K562 (cell line): ENCODE measurements around the gene TENT4B. TPM values are rescaled to one million over a fixed set of nuclear protein-coding genes. Genes with fewer than 3 reads are reported as not detected.

ENCODE experiments used
- ARID1B ChIP-seq: fragments of 450-650 bp; IDR thresholded peaks from 2 replicates; pipeline ENCODE4 v1.6.1; 2016; ENCODE audit warnings: antibody characterized with exemption, mild to moderate bottlenecking, inconsistent platforms
- DMBX1 ChIP-seq: fragments of 250-450 bp; sonication (Bioruptor Pico); IDR thresholded peaks from 2 replicates; pipeline ENCODE4 v1.8.0; 2022; ENCODE audit warnings: inconsistent platforms, mild to moderate bottlenecking, moderate library complexity, borderline replicate concordance
- EP300 ChIP-seq: IDR thresholded peaks from 2 replicates; pipeline ENCODE4 v1.6.1; 2012; ENCODE audit warnings: low read length, improper control_type of control experiment
- FOSL1 ChIP-seq: fragments of 200-800 bp; sonication (Bioruptor generic); conservative IDR thresholded peaks from 2 replicates; pipeline ENCODE4 v1.6.1; 2016; ENCODE audit warnings: missing genetic modification characterization, missing compliant biosample characterization
- FOXK2 ChIP-seq, 2 experiments: fragments of 450-650 bp; IDR thresholded peaks in 1 of 2; conservative IDR thresholded peaks in 1 of 2; 2 replicates each; pipeline ENCODE4 v1.6.1; 2016; ENCODE audit warnings: low read depth in 2 of 2, mild to moderate bottlenecking in 1 of 2
- MYBL2 ChIP-seq, 2 experiments: fragments of 450-650 bp in 1 of 2; sonication (generic) in 1 of 2; formaldehyde crosslinking in 1 of 2; IDR thresholded peaks; 2 replicates each; pipeline versions ENCODE4 v1.6.1 to v1.8.1; 2017 to 2022; ENCODE audit warnings: borderline replicate concordance in 1 of 2, inconsistent platforms in 1 of 2, low read depth in 1 of 2, mild to moderate bottlenecking in 1 of 2, missing genetic modification reagents in 1 of 2, moderate library complexity in 1 of 2
- TCF3 ChIP-seq: sonication (generic); formaldehyde crosslinking; IDR thresholded peaks from 2 replicates; pipeline ENCODE4 v1.4.0; 2020; ENCODE audit warnings: mild to moderate bottlenecking, missing genetic modification reagents
- YY1 ChIP-seq, 3 experiments: IDR thresholded peaks; 2 replicates each; pipeline ENCODE4 v1.6.1; 2011; ENCODE audit warnings: low read length in 2 of 3, mild to moderate bottlenecking in 2 of 3, moderate library complexity in 2 of 3, borderline replicate concordance in 1 of 3, control low read depth in 1 of 3, low read depth in 1 of 3; ENCODE audit not compliant: insufficient read depth in 3 of 3, insufficient replicate concordance in 2 of 3, control insufficient read depth in 1 of 3, insufficient read length in 1 of 3; ENCODE audit errors: extremely low read depth in 1 of 3
- ZBTB17 ChIP-seq: fragments of 450-650 bp; formaldehyde crosslinking; IDR thresholded peaks from 2 replicates; pipeline ENCODE4 v1.4.0; 2020; ENCODE audit warnings: mild to moderate bottlenecking
- ZC3H8 ChIP-seq: fragments of 450-650 bp; IDR thresholded peaks from 2 replicates; pipeline ENCODE4 v1.6.1; 2017
- ZNF146 ChIP-seq: IDR thresholded peaks from one replicate; pipeline ENCODE4 v1.6.1; 2018; ENCODE audit warnings: missing compliant biosample characterization; ENCODE audit not compliant: unreplicated experiment
- ZNF707 ChIP-seq: fragments of 250-450 bp; sonication (Bioruptor Pico); conservative IDR thresholded peaks from 2 replicates; pipeline ENCODE4 v1.8.0; 2022; ENCODE audit warnings: inconsistent platforms, mild to moderate bottlenecking, moderate library complexity
- polyA plus RNA-seq, 8 experiments: library from polyadenylated mRNA; depleted of rRNA in 4 of 8; stranded (reverse) in 5 of 8; unstranded in 3 of 8; fragments of >200 nt; fragmentation: Nextera tagmentation in 2 of 8; fragmentation: Illumina TruSeq in 1 of 8; extraction: Ambion mirVana in 2 of 8; extraction: Trizol in 1 of 8; gene quantifications; 2 replicates each; pipeline versions ENCODE4 v1.2.1 to v1.2.3, GENCODE V29; 2011 to 2014; ENCODE audit warnings: inconsistent platforms in 1 of 8, missing spikeins in 1 of 8
- total RNA-seq, 7 experiments: library from RNA; depleted of rRNA in 6 of 7; stranded (reverse); fragments of >200 nt in 6 of 7; fragmentation: Illumina TruSeq in 2 of 7; extraction: Trizol in 2 of 7; gene quantifications; 2 replicates each; pipeline versions ENCODE4 v1.2.1 to v1.2.3, GENCODE V29; 2011 to 2021; ENCODE audit warnings: low replicate concordance in 1 of 7
- TF ChIP-seq, protein P1 (sequence below): fragments of 200-800 bp; sonication (Bioruptor generic); IDR thresholded peaks from 2 replicates; pipeline ENCODE4 v1.6.1; 2017; ENCODE audit warnings: missing genetic modification characterization, missing compliant biosample characterization
- TF ChIP-seq, protein P2 (sequence below): fragments of 250-450 bp; sonication (Bioruptor Pico); IDR thresholded peaks from 2 replicates; pipeline ENCODE4 v1.9.0; 2021; ENCODE audit warnings: mild to moderate bottlenecking, inconsistent platforms
- TF ChIP-seq, protein P3 (sequence below): fragments of 450-650 bp; IDR thresholded peaks from 2 replicates; pipeline ENCODE4 v1.6.1; 2016; ENCODE audit warnings: low read depth, mild to moderate bottlenecking, moderate library complexity
- TF ChIP-seq, protein P4 (sequence below): sonication (generic); IDR thresholded peaks from 2 replicates; pipeline ENCODE4 v1.6.1; 2016
- TF ChIP-seq, protein P5 (sequence below): fragments of 250-450 bp; sonication (Bioruptor Pico); IDR thresholded peaks from 2 replicates; pipeline ENCODE4 v1.8.0; 2022; ENCODE audit warnings: moderate library complexity, mild to moderate bottlenecking, inconsistent platforms
- TF ChIP-seq, protein P6 (sequence below): fragments of 250-450 bp; sonication (Bioruptor Pico); IDR thresholded peaks from 2 replicates; pipeline ENCODE4 v1.8.0; 2022; ENCODE audit warnings: moderate library complexity, mild to moderate bottlenecking, inconsistent platforms

The TENT4B gene
- total and polyA plus RNA-seq, 9 of the 15 experiments (the other 6 are each of a cell fraction or from before 2014, with no cell fraction given), result 5.2 to 8.4 (median 7.0) TPM

DNA sequence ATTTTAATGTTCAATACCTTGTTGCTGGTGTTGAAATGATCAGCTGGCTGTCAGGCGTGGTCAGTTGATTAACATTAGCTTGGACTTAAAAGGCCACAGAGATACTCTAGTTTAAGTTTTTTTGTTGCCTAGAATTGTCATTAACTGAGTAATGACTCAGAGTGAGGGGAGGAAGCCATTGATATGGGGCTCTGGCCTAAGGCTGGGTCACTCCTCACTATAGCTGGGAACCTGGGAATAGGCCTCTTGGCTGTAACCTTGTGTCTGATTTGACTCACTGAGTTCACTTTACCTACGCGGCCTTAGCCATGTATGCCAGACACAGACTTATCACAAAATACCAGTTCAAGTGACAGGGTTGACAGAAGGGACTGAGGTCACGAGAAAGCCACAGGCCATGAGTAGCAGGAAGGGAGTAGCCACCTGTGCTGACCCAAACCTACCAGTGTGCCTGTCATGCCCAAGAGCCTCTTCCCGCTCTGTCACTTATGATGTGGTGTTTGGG is 75.3 kb downstream of the TENT4B start (continued):
- peak; percentile 37; the same call in 1 of the 2 replicates for TF ChIP-seq FOSL1 (tag)
- TF ChIP-seq, protein P1, sequence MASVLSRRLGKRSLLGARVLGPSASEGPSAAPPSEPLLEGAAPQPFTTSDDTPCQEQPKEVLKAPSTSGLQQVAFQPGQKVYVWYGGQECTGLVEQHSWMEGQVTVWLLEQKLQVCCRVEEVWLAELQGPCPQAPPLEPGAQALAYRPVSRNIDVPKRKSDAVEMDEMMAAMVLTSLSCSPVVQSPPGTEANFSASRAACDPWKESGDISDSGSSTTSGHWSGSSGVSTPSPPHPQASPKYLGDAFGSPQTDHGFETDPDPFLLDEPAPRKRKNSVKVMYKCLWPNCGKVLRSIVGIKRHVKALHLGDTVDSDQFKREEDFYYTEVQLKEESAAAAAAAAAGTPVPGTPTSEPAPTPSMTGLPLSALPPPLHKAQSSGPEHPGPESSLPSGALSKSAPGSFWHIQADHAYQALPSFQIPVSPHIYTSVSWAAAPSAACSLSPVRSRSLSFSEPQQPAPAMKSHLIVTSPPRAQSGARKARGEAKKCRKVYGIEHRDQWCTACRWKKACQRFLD, result peak; percentile 63
- 0 out of 2 replicates have a peak, but pooled peaks have one; percentile 46 for TF ChIP-seq ZBTB17 (CRISPR knock-in tag)
- TF ChIP-seq, protein P2, sequence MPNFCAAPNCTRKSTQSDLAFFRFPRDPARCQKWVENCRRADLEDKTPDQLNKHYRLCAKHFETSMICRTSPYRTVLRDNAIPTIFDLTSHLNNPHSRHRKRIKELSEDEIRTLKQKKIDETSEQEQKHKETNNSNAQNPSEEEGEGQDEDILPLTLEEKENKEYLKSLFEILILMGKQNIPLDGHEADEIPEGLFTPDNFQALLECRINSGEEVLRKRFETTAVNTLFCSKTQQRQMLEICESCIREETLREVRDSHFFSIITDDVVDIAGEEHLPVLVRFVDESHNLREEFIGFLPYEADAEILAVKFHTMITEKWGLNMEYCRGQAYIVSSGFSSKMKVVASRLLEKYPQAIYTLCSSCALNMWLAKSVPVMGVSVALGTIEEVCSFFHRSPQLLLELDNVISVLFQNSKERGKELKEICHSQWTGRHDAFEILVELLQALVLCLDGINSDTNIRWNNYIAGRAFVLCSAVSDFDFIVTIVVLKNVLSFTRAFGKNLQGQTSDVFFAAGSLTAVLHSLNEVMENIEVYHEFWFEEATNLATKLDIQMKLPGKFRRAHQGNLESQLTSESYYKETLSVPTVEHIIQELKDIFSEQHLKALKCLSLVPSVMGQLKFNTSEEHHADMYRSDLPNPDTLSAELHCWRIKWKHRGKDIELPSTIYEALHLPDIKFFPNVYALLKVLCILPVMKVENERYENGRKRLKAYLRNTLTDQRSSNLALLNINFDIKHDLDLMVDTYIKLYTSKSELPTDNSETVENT (CRISPR knock-in tag), result no peak
- TF ChIP-seq TCF3, result peak; percentile 26; the same call in 1 of the 2 replicates
- TF ChIP-seq, protein P3, sequence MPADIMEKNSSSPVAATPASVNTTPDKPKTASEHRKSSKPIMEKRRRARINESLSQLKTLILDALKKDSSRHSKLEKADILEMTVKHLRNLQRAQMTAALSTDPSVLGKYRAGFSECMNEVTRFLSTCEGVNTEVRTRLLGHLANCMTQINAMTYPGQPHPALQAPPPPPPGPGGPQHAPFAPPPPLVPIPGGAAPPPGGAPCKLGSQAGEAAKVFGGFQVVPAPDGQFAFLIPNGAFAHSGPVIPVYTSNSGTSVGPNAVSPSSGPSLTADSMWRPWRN, result no peak
- TF ChIP-seq ARID1B, result peak; percentile 46
- no peak for TF ChIP-seq FOXK2 (conservative IDR thresholded peaks at IDR 0.05 in 1 of 2, IDR thresholded peaks at IDR 0.05 in 1 of 2; ENCODE audit: low read depth in 2 of 2)
- no peak for TF ChIP-seq ZNF707 (CRISPR knock-in tag)
- TF ChIP-seq ZC3H8, result no peak
- no peak for TF ChIP-seq ZNF146 (CRISPR knock-in tag)
- peak in 1 of 3 experiments; percentile 54 for TF ChIP-seq YY1 (IDR thresholded peaks at IDR 0.05; ENCODE audit: borderline replicate concordance in 1 of 3, control insufficient read depth in 1 of 3, extremely low read depth in 1 of 3, insufficient read depth in 3 of 3, insufficient read length in 1 of 3, insufficient replicate concordance in 2 of 3, low read depth in 1 of 3, low read length in 2 of 3)
- TF ChIP-seq DMBX1 (CRISPR knock-in tag), result peak; percentile 68; the same call in 1 of the 2 replicates
- TF ChIP-seq, protein P4, sequence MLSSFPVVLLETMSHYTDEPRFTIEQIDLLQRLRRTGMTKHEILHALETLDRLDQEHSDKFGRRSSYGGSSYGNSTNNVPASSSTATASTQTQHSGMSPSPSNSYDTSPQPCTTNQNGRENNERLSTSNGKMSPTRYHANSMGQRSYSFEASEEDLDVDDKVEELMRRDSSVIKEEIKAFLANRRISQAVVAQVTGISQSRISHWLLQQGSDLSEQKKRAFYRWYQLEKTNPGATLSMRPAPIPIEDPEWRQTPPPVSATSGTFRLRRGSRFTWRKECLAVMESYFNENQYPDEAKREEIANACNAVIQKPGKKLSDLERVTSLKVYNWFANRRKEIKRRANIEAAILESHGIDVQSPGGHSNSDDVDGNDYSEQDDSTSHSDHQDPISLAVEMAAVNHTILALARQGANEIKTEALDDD, result peak; percentile 65
- no peak; the same call in 1 of the 2 replicates for TF ChIP-seq EP300
- TF ChIP-seq, protein P5, sequence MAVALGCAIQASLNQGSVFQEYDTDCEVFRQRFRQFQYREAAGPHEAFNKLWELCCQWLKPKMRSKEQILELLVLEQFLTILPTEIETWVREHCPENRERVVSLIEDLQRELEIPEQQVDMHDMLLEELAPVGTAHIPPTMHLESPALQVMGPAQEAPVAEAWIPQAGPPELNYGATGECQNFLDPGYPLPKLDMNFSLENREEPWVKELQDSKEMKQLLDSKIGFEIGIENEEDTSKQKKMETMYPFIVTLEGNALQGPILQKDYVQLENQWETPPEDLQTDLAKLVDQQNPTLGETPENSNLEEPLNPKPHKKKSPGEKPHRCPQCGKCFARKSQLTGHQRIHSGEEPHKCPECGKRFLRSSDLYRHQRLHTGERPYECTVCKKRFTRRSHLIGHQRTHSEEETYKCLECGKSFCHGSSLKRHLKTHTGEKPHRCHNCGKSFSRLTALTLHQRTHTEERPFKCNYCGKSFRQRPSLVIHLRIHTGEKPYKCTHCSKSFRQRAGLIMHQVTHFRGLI, result no peak
- TF ChIP-seq MYBL2 (IDR thresholded peaks at IDR 0.05; ENCODE audit: low read depth), result no peak
- no peak for TF ChIP-seq MYBL2 (CRISPR knock-in tag; IDR thresholded peaks at IDR 0.05; ENCODE audit: borderline replicate concordance)
- TF ChIP-seq, protein P6, sequence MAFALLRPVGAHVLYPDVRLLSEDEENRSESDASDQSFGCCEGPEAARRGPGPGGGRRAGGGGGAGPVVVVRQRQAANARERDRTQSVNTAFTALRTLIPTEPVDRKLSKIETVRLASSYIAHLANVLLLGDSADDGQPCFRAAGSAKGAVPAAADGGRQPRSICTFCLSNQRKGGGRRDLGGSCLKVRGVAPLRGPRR, result no peak
